ENCODE measurements around the gene SLC6A4.
"Not testable (repeated sequence)": the region's sequence is repeated elsewhere in the genome, so short reads cannot be mapped to it uniquely, and the experiment has no call there.

The SLC6A4 gene

GRCh38 chr17:30238003-30238344, 2.5 kb upstream of the SLC6A4 start:
- no peak for DNase-seq

- DNase-seq = no peak
Measured at GRCh38 chr17:30237296-30238002, 2.0 kb upstream of the SLC6A4 start.

- no peak for DNase-seq
Measured at GRCh38 chr17:30236766-30237165, 1.3 kb upstream of the SLC6A4 start.

- no peak for DNase-seq
Measured at GRCh38 chr17:30236297-30236624, 764 bp upstream of the SLC6A4 start.

GRCh38 chr17:30234964-30235363, 533 bp downstream of the SLC6A4 start:
- DNase-seq = no peak

- DNase-seq = no peak
Measured at GRCh38 chr17:30234296-30234695, 1.2 kb downstream of the SLC6A4 start.

GRCh38 chr17:30232824-30233427, 2.6 kb downstream of the SLC6A4 start:
- DNase-seq = no peak

- no peak for DNase-seq
Measured at GRCh38 chr17:30232015-30232823, 3.3 kb downstream of the SLC6A4 start.

- DNase-seq = no peak
Measured at GRCh38 chr17:30230596-30231125, 4.8 kb downstream of the SLC6A4 start.

GRCh38 chr17:30230009-30230408, 5.5 kb downstream of the SLC6A4 start:
- not testable (repeated sequence) for DNase-seq

- no peak for DNase-seq
Measured at GRCh38 chr17:30229012-30229411, 6.5 kb downstream of the SLC6A4 start.

GRCh38 chr17:30228011-30228410, 7.5 kb downstream of the SLC6A4 start:
- DNase-seq = no peak

GRCh38 chr17:30226878-30227277, 8.6 kb downstream of the SLC6A4 start:
- no peak for DNase-seq

GRCh38 chr17:30225919-30226553, 9.5 kb downstream of the SLC6A4 start:
- no peak for DNase-seq

- DNase-seq = no peak
Measured at GRCh38 chr17:30225112-30225511, 10.4 kb downstream of the SLC6A4 start.

- no peak for DNase-seq
Measured at GRCh38 chr17:30224419-30224960, 11.0 kb downstream of the SLC6A4 start.

GRCh38 chr17:30222721-30223175, 12.7 kb downstream of the SLC6A4 start:
- no peak for DNase-seq

GRCh38 chr17:30222251-30222650, 13.2 kb downstream of the SLC6A4 start:
- no peak for DNase-seq

GRCh38 chr17:30221346-30221745, 14.2 kb downstream of the SLC6A4 start:
- no peak for DNase-seq

GRCh38 chr17:30220414-30220813, 15.1 kb downstream of the SLC6A4 start:
- no peak for DNase-seq

- DNase-seq = no peak
Measured at GRCh38 chr17:30219833-30220232, 15.7 kb downstream of the SLC6A4 start.

GRCh38 chr17:30219315-30219714, 16.2 kb downstream of the SLC6A4 start:
- DNase-seq = no peak

GRCh38 chr17:30218799-30219198, 16.7 kb downstream of the SLC6A4 start:
- DNase-seq = no peak

All from activated gamma-delta T cell treated with Interleukin-2 at 50 U/mL for 16 hours (primary cell).